Stimulated activated CD4-positive, alpha-beta T cell treated with anti-CD3 and anti-CD28 coated beads, Interleukin-2, amount 100 ng/mL, for 24 hours (primary cell): Measurements from ENCODE around the gene TUFM.
"Not testable (repeated sequence)": the region's sequence is repeated elsewhere in the genome, so short reads cannot be mapped to it uniquely, and the experiment has no call there.

Experiments
- DNase-seq, 2 donors: peaks; one replicate each; pipeline ENCODE4 v3.0.0-alpha.2; 2020

Gene TUFM

GRCh38 chr16:28875134-28876018 lies 29.2 kb upstream of the TUFM start:
- DNase-seq = no peak

GRCh38 chr16:28874406-28874805 lies 28.3 kb upstream of the TUFM start:
- DNase-seq = no peak

GRCh38 chr16:28873543-28874201 lies 27.5 kb upstream of the TUFM start:
- peak; percentile 63 to 67 for DNase-seq

GRCh38 chr16:28872952-28873351 lies 26.8 kb upstream of the TUFM start:
- no peak for DNase-seq

GRCh38 chr16:28869201-28869600 lies 23.1 kb upstream of the TUFM start:
- no peak for DNase-seq

GRCh38 chr16:28867646-28868045 lies 21.5 kb upstream of the TUFM start:
- not testable (repeated sequence) for DNase-seq

GRCh38 chr16:28867241-28867640 lies 21.1 kb upstream of the TUFM start:
- DNase-seq = no peak

GRCh38 chr16:28866454-28866804 lies 20.3 kb upstream of the TUFM start:
- no peak for DNase-seq

- DNase-seq = no peak
These were observed 19.7 kb upstream of the TUFM start for GRCh38 chr16:28865722-28866453.

- no peak for DNase-seq
These were observed 19.0 kb upstream of the TUFM start for GRCh38 chr16:28865001-28865688.

- no peak for DNase-seq
These were observed 18.0 kb upstream of the TUFM start for GRCh38 chr16:28863929-28864793.

GRCh38 chr16:28859326-28859725 lies 13.2 kb upstream of the TUFM start:
- no peak for DNase-seq

GRCh38 chr16:28858421-28858820 lies 12.3 kb upstream of the TUFM start:
- no peak for DNase-seq

- DNase-seq = no peak
These were observed 755 bp upstream of the TUFM start for GRCh38 chr16:28846933-28847273.

- peak in 1 of 2 donors; percentile 34 for DNase-seq
These were observed 428 bp downstream of the TUFM start for GRCh38 chr16:28845761-28846079.

GRCh38 chr16:28845293-28845692 lies 855 bp downstream of the TUFM start:
- DNase-seq = peak; percentile 54 to 55

- no peak for DNase-seq
These were observed 1.8 kb downstream of the TUFM start for GRCh38 chr16:28844226-28844885.

GRCh38 chr16:28843766-28844165 lies 2.4 kb downstream of the TUFM start:
- DNase-seq = no peak

GRCh38 chr16:28842696-28843095 lies 3.5 kb downstream of the TUFM start:
- no peak for DNase-seq

- no peak for DNase-seq
These were observed 6.2 kb downstream of the TUFM start for GRCh38 chr16:28839899-28840298.

GRCh38 chr16:28839004-28839639 lies 7.0 kb downstream of the TUFM start:
- DNase-seq = no peak
